HUES6 (cell line): ENCODE results near the gene SMIM36.
"Not testable (repeated sequence)": the region's sequence is repeated elsewhere in the genome, so short reads cannot be mapped to it uniquely, and the experiment has no call there.

Experiments used
- H3K27ac ChIP-seq: 2 replicates; pipeline ENCODE4 v1.7.0; 2013; ENCODE audit warnings: low read depth, mild to moderate bottlenecking, low read length, inconsistent platforms
- H3K27me3 ChIP-seq: 2 replicates; pipeline ENCODE4 v1.6.1; 2013; ENCODE audit warnings: low read length; ENCODE audit not compliant: control insufficient read depth, insufficient read depth
- H3K36me3 ChIP-seq: 2 replicates; pipeline ENCODE4 v1.6.1; 2013; ENCODE audit warnings: low read length; ENCODE audit not compliant: control insufficient read depth, insufficient read depth
- H3K4me1 ChIP-seq: 2 replicates; pipeline ENCODE4 v1.6.1; 2013; ENCODE audit warnings: low read length; ENCODE audit not compliant: control insufficient read depth, insufficient read depth
- H3K4me3 ChIP-seq: 2 replicates; pipeline ENCODE4 v1.5.1; 2013; ENCODE audit warnings: low read depth, low read length
- H3K9ac ChIP-seq: one replicate; pipeline ENCODE4 v1.6.1; 2013; ENCODE audit warnings: mild to moderate bottlenecking, low read length
- H3K9me3 ChIP-seq: 2 replicates; pipeline ENCODE4 v1.6.1; 2013; ENCODE audit warnings: low read depth, low read length; ENCODE audit not compliant: control insufficient read depth, insufficient read depth

SMIM36 gene

GRCh38 chr17:55453839-55454557, 57.3 kb downstream of the SMIM36 start:
- H3K36me3 ChIP-seq, result no peaks in the 10 kb centered on the region
- H3K9me3 ChIP-seq, result no peaks in the 10 kb centered on the region
- no peaks in the 10 kb centered on the region for H3K27me3 ChIP-seq
- H3K4me1 ChIP-seq, result peaks cover 20% of the 10 kb centered on the region
- H3K4me3 ChIP-seq, result no peak overlapping the region
- no peak overlapping the region for H3K27ac ChIP-seq
- H3K9ac ChIP-seq, result no peak overlapping the region

GRCh38 chr17:55452139-55452790, 59.0 kb downstream of the SMIM36 start:
- Histone ChIP-seq H3K36me3 (no peaks in the 10 kb centered on the region), H3K4me1 (peaks cover 17% of the 10 kb centered on the region; the same call in 1 of the 2 replicates), H3K27ac (no peak overlapping the region), H3K27me3 (no peaks in the 10 kb centered on the region), H3K9ac (no peak overlapping the region), H3K9me3 (0 out of 2 replicates have a peak, but pooled peaks cover 3% of the 10 kb centered on the region), H3K4me3 (no peak overlapping the region)

- H3K9ac ChIP-seq, result no peak overlapping the region
- no peaks in the 10 kb centered on the region for H3K27me3 ChIP-seq
- no peaks in the 10 kb centered on the region for H3K36me3 ChIP-seq
- 0 out of 2 replicates have a peak, but pooled peaks cover 3% of the 10 kb centered on the region for H3K9me3 ChIP-seq
- H3K4me3 ChIP-seq, result no peak overlapping the region
- no peak overlapping the region for H3K27ac ChIP-seq
- peaks cover 17% of the 10 kb centered on the region; the same call in 1 of the 2 replicates for H3K4me1 ChIP-seq
Observed at GRCh38 chr17:55451758-55452138, 59.5 kb downstream of the SMIM36 start.

- no peaks in the 10 kb centered on the region for H3K27me3 ChIP-seq
- H3K4me1 ChIP-seq, result peaks cover 17% of the 10 kb centered on the region; the same call in 1 of the 2 replicates
- no peak overlapping the region for H3K4me3 ChIP-seq
- no peaks in the 10 kb centered on the region for H3K36me3 ChIP-seq
- no peak overlapping the region for H3K9ac ChIP-seq
- no peak overlapping the region for H3K27ac ChIP-seq
- H3K9me3 ChIP-seq, result 0 out of 2 replicates have a peak, but pooled peaks cover 3% of the 10 kb centered on the region
Observed at GRCh38 chr17:55451203-55451641, 60.0 kb downstream of the SMIM36 start.

- Histone ChIP-seq H3K27ac (no peak overlapping the region), H3K4me1 (peaks cover 17% of the 10 kb centered on the region; the same call in 1 of the 2 replicates), H3K36me3 (no peaks in the 10 kb centered on the region), H3K4me3 (no peak overlapping the region), H3K9ac (no peak overlapping the region), H3K9me3 (0 out of 2 replicates have a peak, but pooled peaks cover 3% of the 10 kb centered on the region), H3K27me3 (no peaks in the 10 kb centered on the region)
Observed at GRCh38 chr17:55450232-55450825, 60.9 kb downstream of the SMIM36 start.

- no peak overlapping the region for H3K4me3 ChIP-seq
- no peak overlapping the region for H3K27ac ChIP-seq
- H3K4me1 ChIP-seq, result peaks cover 16% of the 10 kb centered on the region
- no peak overlapping the region for H3K9ac ChIP-seq
- H3K27me3 ChIP-seq, result no peaks in the 10 kb centered on the region
- H3K36me3 ChIP-seq, result no peaks in the 10 kb centered on the region
- H3K9me3 ChIP-seq, result 0 out of 2 replicates have a peak, but pooled peaks cover 3% of the 10 kb centered on the region
Observed at GRCh38 chr17:55448681-55449080, 62.6 kb downstream of the SMIM36 start.

- H3K9me3 ChIP-seq, result 0 out of 2 replicates have a peak, but pooled peaks cover 3% of the 10 kb centered on the region
- peaks cover 20% of the 10 kb centered on the region for H3K4me1 ChIP-seq
- no peak overlapping the region for H3K9ac ChIP-seq
- no peaks in the 10 kb centered on the region for H3K27me3 ChIP-seq
- H3K36me3 ChIP-seq, result no peaks in the 10 kb centered on the region
- H3K4me3 ChIP-seq, result no peak overlapping the region
- H3K27ac ChIP-seq, result no peak overlapping the region
Observed at GRCh38 chr17:55446581-55447205, 64.6 kb downstream of the SMIM36 start.

GRCh38 chr17:55446004-55446403, 65.2 kb downstream of the SMIM36 start:
- not testable (repeated sequence) for H3K4me3 ChIP-seq, H3K27me3 ChIP-seq, H3K9ac ChIP-seq, H3K36me3 ChIP-seq, H3K27ac ChIP-seq, H3K9me3 ChIP-seq
- H3K4me1 ChIP-seq, result peaks cover 20% of the 10 kb centered on the region

- Histone ChIP-seq H3K4me1 (peaks cover 20% of the 10 kb centered on the region), H3K27me3 (no peaks in the 10 kb centered on the region), H3K27ac (no peak overlapping the region), H3K36me3 (no peaks in the 10 kb centered on the region), H3K4me3 (no peak overlapping the region), H3K9ac (no peak overlapping the region), H3K9me3 (0 out of 2 replicates have a peak, but pooled peaks cover 3% of the 10 kb centered on the region)
Observed at GRCh38 chr17:55444471-55445441, 66.5 kb downstream of the SMIM36 start.

- peaks cover 26% of the 10 kb centered on the region for H3K4me1 ChIP-seq
- no peaks in the 10 kb centered on the region for H3K36me3 ChIP-seq
- no peak overlapping the region for H3K27ac ChIP-seq
- no peaks in the 10 kb centered on the region for H3K27me3 ChIP-seq
- no peak overlapping the region for H3K9ac ChIP-seq
- 0 out of 2 replicates have a peak, but pooled peaks cover 3% of the 10 kb centered on the region for H3K9me3 ChIP-seq
- no peak overlapping the region for H3K4me3 ChIP-seq
Observed at GRCh38 chr17:55443904-55444303, 67.3 kb downstream of the SMIM36 start.
